DND-41 (cell line): ENCODE measurements around the gene SLC27A4.

Experiments used
- ATAC-seq: fragments of 200-7000 bp; cut with Tn5 transposase; 3 replicates; pipeline ENCODE4 v1.9.1; 2021; ENCODE audit warnings: low read depth; ENCODE audit not compliant: insufficient read depth
- DNase-seq: peaks from one replicate; pipeline ENCODE4 v3.0.0-alpha.2; 2020
- H2AFZ ChIP-seq: 2 replicates; pipeline ENCODE4 v1.6.0; 2012; ENCODE audit warnings: low read depth, low read length
- H3K27ac ChIP-seq: 2 replicates; pipeline ENCODE4 v1.5.1; 2012; ENCODE audit warnings: low read length, inconsistent platforms
- H3K27me3 ChIP-seq: fragments of 200-600 bp; sonication (generic); 2 replicates; pipeline ENCODE4 v1.6.0; 2012; ENCODE audit warnings: low read length, mild to moderate bottlenecking, inconsistent platforms; ENCODE audit not compliant: insufficient read depth, poor library complexity
- H3K36me3 ChIP-seq: 2 replicates; pipeline ENCODE4 v1.5.1; 2012; ENCODE audit warnings: low read length, inconsistent platforms; ENCODE audit not compliant: insufficient read depth
- H3K4me1 ChIP-seq: 2 replicates; pipeline ENCODE4 v1.5.1; 2012; ENCODE audit warnings: mild to moderate bottlenecking, low read length; ENCODE audit not compliant: insufficient read depth
- H3K4me2 ChIP-seq: 2 replicates; pipeline ENCODE4 v1.6.0; 2012; ENCODE audit warnings: mild to moderate bottlenecking, moderate library complexity, low read length, inconsistent platforms; ENCODE audit not compliant: insufficient read depth
- H3K4me3 ChIP-seq, 2 experiments: fragments of 200-600 bp in 1 of 2; shearing (Covaris generic) in 1 of 2; 2 replicates each; pipeline ENCODE4 v1.5.1; 2012 to 2016; ENCODE audit warnings: inconsistent platforms in 2 of 2, low read length in 2 of 2, mild to moderate bottlenecking in 2 of 2, low read depth in 1 of 2, moderate library complexity in 1 of 2
- H3K79me2 ChIP-seq: 2 replicates; pipeline ENCODE4 v1.6.0; 2012; ENCODE audit warnings: low read length, inconsistent platforms; ENCODE audit not compliant: insufficient read depth
- H3K9ac ChIP-seq: 2 replicates; pipeline ENCODE4 v1.6.0; 2012; ENCODE audit warnings: low read depth, mild to moderate bottlenecking, inconsistent platforms, low read length, moderate library complexity
- H3K9me3 ChIP-seq: 2 replicates; pipeline ENCODE4 v1.5.1; 2012; ENCODE audit warnings: low read length, moderate library complexity, mild to moderate bottlenecking, inconsistent platforms; ENCODE audit not compliant: insufficient read depth, severe bottlenecking
- H4K20me1 ChIP-seq: 2 replicates; pipeline ENCODE4 v1.6.0; 2012; ENCODE audit warnings: low read length; ENCODE audit not compliant: insufficient read depth
- CTCF ChIP-seq: IDR thresholded peaks from 2 replicates; pipeline ENCODE4 v1.5.1; 2012; ENCODE audit warnings: borderline replicate concordance, low read length, moderate library complexity, mild to moderate bottlenecking; ENCODE audit not compliant: poor library complexity, severe bottlenecking; ENCODE audit errors: extremely low read depth
- EZH2 ChIP-seq: IDR thresholded peaks from 3 replicates; pipeline ENCODE4 v1.6.1; 2012; ENCODE audit warnings: borderline replicate concordance, low read depth, mild to moderate bottlenecking, moderate library complexity, low read length, inconsistent platforms; ENCODE audit not compliant: severe bottlenecking

The SLC27A4 gene

GRCh38 chr9:128343855-128344254 lies 3.5 kb downstream of the SLC27A4 start:
- Histone ChIP-seq H3K9me3 (no peaks in the 10 kb centered on the region), H3K27me3 (no peaks in the 10 kb centered on the region), H3K36me3 (peaks cover 52% of the 10 kb centered on the region), H3K79me2 (peaks cover 8% of the 10 kb centered on the region), H2AFZ (no peak overlapping the region), H3K27ac (no peak overlapping the region), H3K4me1 (peaks cover 21% of the 10 kb centered on the region), H3K4me3 (no peak overlapping the region), H3K9ac (no peak overlapping the region), H3K4me2 (no peak overlapping the region), H4K20me1 (no peaks in the 10 kb centered on the region)
- TF ChIP-seq CTCF (no peak), EZH2 (no peak)
- DNase-seq (no peak), ATAC-seq (no peak)

GRCh38 chr9:128344931-128345605 lies 4.7 kb downstream of the SLC27A4 start:
- Histone ChIP-seq H3K9me3 (no peaks in the 10 kb centered on the region), H2AFZ (no peak overlapping the region), H3K27me3 (no peaks in the 10 kb centered on the region), H3K36me3 (peaks cover 63% of the 10 kb centered on the region), H3K27ac (no peak overlapping the region), H3K4me2 (no peak overlapping the region), H3K4me3 (no peak overlapping the region), H3K9ac (no peak overlapping the region), H3K4me1 (peaks cover 15% of the 10 kb centered on the region), H4K20me1 (no peaks in the 10 kb centered on the region), H3K79me2 (peaks cover 8% of the 10 kb centered on the region)
- no peak for ATAC-seq
- no peak for DNase-seq
- TF ChIP-seq EZH2 (no peak), CTCF (peak; percentile 20)

- H3K9ac ChIP-seq: no peak overlapping the region
- H3K27ac ChIP-seq: no peak overlapping the region
- H3K4me1 ChIP-seq: no peaks in the 10 kb centered on the region
- no peaks in the 10 kb centered on the region for H3K9me3 ChIP-seq
- H3K79me2 ChIP-seq: no peaks in the 10 kb centered on the region
- no peak overlapping the region for H3K4me2 ChIP-seq
- H3K36me3 ChIP-seq: peaks cover 64% of the 10 kb centered on the region
- no peak overlapping the region for H2AFZ ChIP-seq
- ATAC-seq (no peak), DNase-seq (no peak)
- no peaks in the 10 kb centered on the region for H4K20me1 ChIP-seq
- H3K4me3 ChIP-seq: no peak overlapping the region
- TF ChIP-seq CTCF: no peak
- H3K27me3 ChIP-seq: no peaks in the 10 kb centered on the region
Observed at GRCh38 chr9:128349125-128349524, 8.8 kb downstream of the SLC27A4 start.
